ENCODE data around the gene SYNDIG1L. TPM values are rescaled to one million over a fixed set of nuclear protein-coding genes. Genes with fewer than 3 reads are reported as not detected.

SYNDIG1L gene
- total RNA-seq, 1 donor from 2014 or later = not detected

DNA sequence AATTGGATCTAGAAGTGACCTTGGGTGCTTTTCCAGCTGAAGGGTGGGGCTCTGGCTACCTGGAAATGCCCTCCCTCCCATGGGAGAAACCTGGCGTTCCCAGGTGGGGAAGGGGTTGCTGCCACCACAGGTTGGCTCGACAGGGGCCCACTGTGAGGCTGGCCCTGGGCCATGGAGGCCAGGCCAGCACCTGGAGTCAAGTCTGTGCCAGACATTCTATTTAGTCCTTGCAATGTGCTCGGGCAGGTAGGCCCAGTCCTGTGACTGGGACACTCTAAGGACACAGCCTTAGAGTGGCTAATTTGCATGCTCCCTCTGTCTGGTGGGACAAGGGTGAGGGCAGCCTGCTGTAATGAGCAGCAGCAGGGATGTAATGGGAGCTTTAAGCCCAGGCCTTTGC is 65.8 kb downstream of the SYNDIG1L start:
- no peak overlapping the region for H3K4me3 ChIP-seq (ENCODE audit: low read depth, low read length)
- DNase-seq (ENCODE audit: low read depth) = no peak
- H3K27me3 ChIP-seq (ENCODE audit: control insufficient read depth, insufficient read depth, low read length) = peaks cover 14% of the 10 kb centered on the region
- H3K36me3 ChIP-seq (ENCODE audit: control insufficient read depth, insufficient read depth, low read length) = no peaks in the 10 kb centered on the region
- TF ChIP-seq, protein P1, sequence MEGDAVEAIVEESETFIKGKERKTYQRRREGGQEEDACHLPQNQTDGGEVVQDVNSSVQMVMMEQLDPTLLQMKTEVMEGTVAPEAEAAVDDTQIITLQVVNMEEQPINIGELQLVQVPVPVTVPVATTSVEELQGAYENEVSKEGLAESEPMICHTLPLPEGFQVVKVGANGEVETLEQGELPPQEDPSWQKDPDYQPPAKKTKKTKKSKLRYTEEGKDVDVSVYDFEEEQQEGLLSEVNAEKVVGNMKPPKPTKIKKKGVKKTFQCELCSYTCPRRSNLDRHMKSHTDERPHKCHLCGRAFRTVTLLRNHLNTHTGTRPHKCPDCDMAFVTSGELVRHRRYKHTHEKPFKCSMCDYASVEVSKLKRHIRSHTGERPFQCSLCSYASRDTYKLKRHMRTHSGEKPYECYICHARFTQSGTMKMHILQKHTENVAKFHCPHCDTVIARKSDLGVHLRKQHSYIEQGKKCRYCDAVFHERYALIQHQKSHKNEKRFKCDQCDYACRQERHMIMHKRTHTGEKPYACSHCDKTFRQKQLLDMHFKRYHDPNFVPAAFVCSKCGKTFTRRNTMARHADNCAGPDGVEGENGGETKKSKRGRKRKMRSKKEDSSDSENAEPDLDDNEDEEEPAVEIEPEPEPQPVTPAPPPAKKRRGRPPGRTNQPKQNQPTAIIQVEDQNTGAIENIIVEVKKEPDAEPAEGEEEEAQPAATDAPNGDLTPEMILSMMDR (IDR thresholded peaks at IDR 0.05; ENCODE audit: insufficient read depth, low read length, poor library complexity, severe bottlenecking) = no peak

DNA sequence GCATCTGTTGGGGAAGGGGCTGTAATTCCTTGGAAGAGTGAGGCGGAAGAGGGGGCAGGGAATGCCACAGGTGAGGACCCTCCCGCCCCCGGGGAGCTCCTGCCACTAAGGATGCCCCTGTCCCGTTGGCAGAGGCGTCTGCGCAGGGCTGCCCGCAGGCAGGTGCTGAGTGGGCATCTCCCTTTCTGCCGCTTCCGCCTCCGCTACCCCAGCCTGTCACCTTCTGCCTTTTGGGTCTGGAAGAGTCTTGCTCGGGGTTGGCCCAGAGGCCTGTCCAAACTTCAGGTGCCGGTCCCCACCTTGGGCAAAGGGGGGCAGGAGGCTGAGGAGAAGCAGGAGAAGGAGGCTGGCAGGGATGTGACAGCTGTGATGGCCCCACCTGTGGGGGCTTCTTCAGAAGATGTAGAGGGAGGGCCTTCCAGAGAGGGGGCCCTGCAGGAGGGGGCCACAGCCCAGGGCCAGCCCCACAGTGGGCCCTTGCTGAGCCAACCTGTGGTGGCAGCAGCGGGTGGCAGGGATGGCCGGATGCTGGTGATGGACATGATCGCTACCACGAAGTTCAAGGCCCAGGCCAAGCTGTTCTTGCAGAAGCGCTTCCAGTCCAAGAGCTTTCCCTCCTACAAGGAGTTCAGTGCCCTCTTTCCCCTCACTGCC is 67.7 kb downstream of the SYNDIG1L start:
- Histone ChIP-seq H3K36me3 (ENCODE audit: control insufficient read depth, insufficient read depth, low read length) (no peaks in the 10 kb centered on the region), H3K27me3 (ENCODE audit: control insufficient read depth, insufficient read depth, low read length) (peaks cover 11% of the 10 kb centered on the region), H3K4me3 (ENCODE audit: low read depth, low read length) (no peak overlapping the region)
- no peak for DNase-seq (ENCODE audit: low read depth)
- TF ChIP-seq, protein P1 (IDR thresholded peaks at IDR 0.05; ENCODE audit: insufficient read depth, low read length, poor library complexity, severe bottlenecking) = no peak

DNA sequence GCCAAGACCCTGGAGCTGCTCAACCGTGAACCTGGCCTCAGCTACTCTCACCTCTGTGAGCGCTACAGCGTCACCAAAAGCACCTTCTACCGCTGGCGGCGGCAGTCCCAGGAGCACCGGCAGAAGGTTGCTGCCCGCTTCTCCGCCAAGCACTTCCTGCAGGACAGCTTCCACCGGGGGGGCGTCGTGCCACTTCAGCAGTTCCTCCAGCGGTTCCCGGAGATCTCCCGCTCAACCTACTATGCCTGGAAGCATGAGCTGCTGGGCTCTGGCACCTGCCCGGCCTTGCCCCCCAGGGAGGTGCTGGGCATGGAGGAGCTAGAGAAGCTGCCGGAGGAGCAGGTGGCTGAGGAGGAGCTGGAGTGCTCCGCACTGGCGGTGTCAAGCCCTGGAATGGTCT is 68.4 kb downstream of the SYNDIG1L start:
- no peak overlapping the region for H3K4me3 ChIP-seq (ENCODE audit: low read depth, low read length)
- H3K27me3 ChIP-seq (ENCODE audit: control insufficient read depth, insufficient read depth, low read length) = peaks cover 11% of the 10 kb centered on the region
- H3K36me3 ChIP-seq (ENCODE audit: control insufficient read depth, insufficient read depth, low read length) = no peaks in the 10 kb centered on the region
- no peak for DNase-seq (ENCODE audit: low read depth)
- TF ChIP-seq, protein P1 (IDR thresholded peaks at IDR 0.05; ENCODE audit: insufficient read depth, low read length, poor library complexity, severe bottlenecking) = no peak

DNA sequence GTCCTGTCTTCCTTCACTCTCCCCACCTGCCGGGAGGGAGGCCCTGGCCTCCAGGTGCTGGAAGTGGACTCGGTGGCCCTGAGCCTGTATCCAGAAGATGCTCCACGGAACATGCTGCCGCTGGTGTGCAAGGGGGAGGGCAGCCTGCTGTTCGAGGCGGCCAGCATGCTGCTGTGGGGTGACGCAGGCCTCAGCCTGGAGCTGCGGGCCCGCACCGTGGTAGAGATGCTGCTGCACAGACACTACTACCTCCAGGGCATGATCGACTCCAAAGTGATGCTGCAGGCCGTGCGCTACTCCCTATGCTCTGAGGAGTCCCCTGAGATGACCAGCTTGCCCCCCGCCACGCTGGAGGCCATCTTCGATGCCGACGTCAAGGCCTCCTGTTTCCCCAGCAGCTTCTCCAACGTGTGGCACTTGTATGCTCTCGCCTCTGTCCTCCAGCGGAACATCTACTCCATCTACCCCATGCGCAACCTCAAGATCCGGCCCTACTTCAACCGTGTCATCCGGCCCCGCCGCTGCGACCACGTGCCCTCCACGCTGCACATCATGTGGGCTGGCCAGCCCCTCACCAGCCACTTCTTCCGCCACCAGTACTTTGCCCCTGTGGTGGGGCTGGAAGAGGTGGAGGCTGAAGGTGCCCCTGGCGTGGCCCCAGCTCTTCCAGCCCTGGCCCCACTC is 69.0 kb downstream of the SYNDIG1L start:
- H3K4me3 ChIP-seq (ENCODE audit: low read depth, low read length) = no peak overlapping the region
- TF ChIP-seq, protein P1 (IDR thresholded peaks at IDR 0.05; ENCODE audit: insufficient read depth, low read length, poor library complexity, severe bottlenecking) = no peak
- DNase-seq (ENCODE audit: low read depth) = no peak
- no peaks in the 10 kb centered on the region for H3K36me3 ChIP-seq (ENCODE audit: control insufficient read depth, insufficient read depth, low read length)
- peaks cover 11% of the 10 kb centered on the region for H3K27me3 ChIP-seq (ENCODE audit: control insufficient read depth, insufficient read depth, low read length)

Other genes starting within 250 kb of the SYNDIG1L start
- gene VSX2, start 186.8 kb downstream of the SYNDIG1L start, total RNA-seq = not detected in 2 replicates
- 61.1 and 63.7 TPM in 2 replicates for gene ABCD4, start 123.3 kb downstream of the SYNDIG1L start, total RNA-seq
- gene VRTN, start 77.7 kb downstream of the SYNDIG1L start, total RNA-seq = not detected in 2 replicates
- gene NPC2, start 67.1 kb upstream of the SYNDIG1L start, total RNA-seq = 349 and 415 TPM in 2 replicates
- 12.1 and 16.7 TPM in 2 replicates for gene ISCA2, start 67.6 kb upstream of the SYNDIG1L start, total RNA-seq
- 69.5 and 81.5 TPM in 2 replicates for gene LTBP2, start 186.0 kb upstream of the SYNDIG1L start, total RNA-seq

Data from kidney epithelial cell (primary cell).